Heart right ventricle (tissue), 16 donors: ENCODE measurements around the gene ARMH3. TPM values are rescaled to one million over a fixed set of nuclear protein-coding genes. Genes with fewer than 3 reads are reported as not detected.

ENCODE experiments used
- ATAC-seq, 8 donors: fragments of 200-7000 bp; cut with Tn5 transposase; one replicate each; pipeline ENCODE4 v1.9.1; 2020; ENCODE audit warnings: mild to moderate bottlenecking in 8 of 8, moderate library complexity in 8 of 8, moderate number of reproducible peaks in 1 of 8
- DNase-seq, 2 donors: peaks; one replicate each; pipeline ENCODE4 v3.0.0-alpha.2; 2020
- H3K27ac ChIP-seq, 10 donors: fragments of 200-600 bp; sonication (generic) in 2 of 10; one replicate each; pipeline versions ENCODE4 v1.5.0 to v1.8.0; 2020 to 2022; ENCODE audit warnings: mild to moderate bottlenecking in 3 of 10
- H3K27me3 ChIP-seq, 7 donors: fragments of 200-600 bp; one replicate each; pipeline ENCODE4 v1.8.0; 2021 to 2022; ENCODE audit warnings: mild to moderate bottlenecking in 2 of 7
- H3K36me3 ChIP-seq, 9 donors: fragments of 200-600 bp; sonication (generic) in 1 of 9; one replicate each; pipeline versions ENCODE4 v1.5.0 to v1.8.0; 2020 to 2022; ENCODE audit warnings: mild to moderate bottlenecking in 2 of 9
- H3K4me1 ChIP-seq, 9 donors: fragments of 200-600 bp; sonication (generic) in 1 of 9; one replicate each; pipeline versions ENCODE4 v1.5.0 to v1.8.0; 2020 to 2022; ENCODE audit warnings: mild to moderate bottlenecking in 4 of 9
- H3K4me3 ChIP-seq, 10 donors: fragments of 200-600 bp; sonication (generic) in 2 of 10; one replicate each; pipeline versions ENCODE4 v1.5.0 to v1.8.0; 2020 to 2022; ENCODE audit warnings: mild to moderate bottlenecking in 7 of 10, moderate library complexity in 2 of 10
- H3K9me3 ChIP-seq, 11 donors: fragments of 200-600 bp in 10 of 11; sonication (generic) in 2 of 11; one replicate each; pipeline versions ENCODE4 v1.5.0 to v1.8.0; 2013 to 2022; ENCODE audit warnings: mild to moderate bottlenecking in 2 of 11, control low read depth in 1 of 11, moderate library complexity in 1 of 11
- CTCF ChIP-seq, 9 donors: fragments of 200-600 bp; sonication (generic) in 2 of 9; IDR thresholded peaks; one replicate each; pipeline versions ENCODE4 v1.5.0 to v1.8.0; 2021 to 2022; ENCODE audit warnings: antibody characterized with exemption in 9 of 9, mild to moderate bottlenecking in 5 of 9, moderate library complexity in 1 of 9
- WGBS, 2 donors: extraction: QIAGEN DNeasy Blood & Tissue Kit; methylation state at CpG; one replicate each; pipeline ENCODE4 v1.1.7; 2013; ENCODE audit warnings: inconsistent platforms in 1 of 2; 5-methylcytosine and 5-hydroxymethylcytosine counted together
- intact Hi-C, 10 donors: fragments of 100-400 bp; cut with DNase I; formaldehyde crosslinking; loops; one replicate each; pipeline versions ENCODE4 v1.11.1 to v1.14.2; 2022
- polyA plus RNA-seq, 2 donors: library from polyadenylated mRNA; stranded (reverse); fragments of 200-250 nt; gene quantifications; one replicate each; pipeline ENCODE4 v1.2.3, GENCODE V29; 2013
- total RNA-seq, 10 donors: library from RNA; stranded (reverse); fragmentation: NEBNext Ultra II Directional in 3 of 10; extraction: Animal tissue kit (Norgen Biotek cat#: 25700) in 3 of 10; gene quantifications; one replicate each; pipeline versions ENCODE4 v1.2.1 to v1.2.4, GENCODE V29; 2021 to 2023
- donor health status: Arrhythmogenic right ventricular cardiomyopathy.
- donor health status: ischemic (EF 13 %, LVEDD 7.1; RV severe dilation, severe dysfunction).
- donor health status: healthy with polysubstance abuse.
- donor health status: DM: no; HTN: yes; CAD: no.
- donor health status: DM: no; HTN: no; CAD: no.
- donor health status: ischemic (EF 25% LVEDD 6.9; RV normal size, moderate dysfunction).
- donor health status: ischemic (EF 25% LVEDD 5.7; RV mildly dilated, moderate dysfunction).
- donor health status: healthy.
- donor health status: DM: yes; HTN: yes; CAD: no.
- donor health status: Ischemic cardiomyopathy.
- donor health status: ischemic (EF 35%, LVEDD 5.7; RV mildly dilated, moderate dysfunction).
- donor health status: nonischemic (EF 11% LVEDD 7.7; RV severe dilation, severe dysfunction).
- donor health status: DM: yes; HTN: yes; CAD: no.
- donor health status: PGD.
- donor health status: ischemic (EF 29% LVEDD 5.4; RV normal size, mild dysfunction).
- donor health status: nonischemic (EF 23%, LVEDD 6.1; RV moderate dilation, normal function).

Gene ARMH3
- total and polyA plus RNA-seq, 12 donors: 24.1 to 96.8 (median 54.1) TPM

GRCh38 chr10:101839002-101839401 is 217.0 kb downstream of the ARMH3 start:
- Histone ChIP-seq H3K27ac (peak overlapping the region in 2 of 10 donors; percentile 5 to 16), H3K36me3 (no peaks in the 10 kb centered on the region), H3K4me1 (peaks cover 10 to 62% (median 48%) of the 10 kb centered on the region in 9 donors), H3K27me3 (no peaks in the 10 kb centered on the region), H3K9me3 (no peaks in the 10 kb centered on the region), H3K4me3 (no peak overlapping the region)
- ATAC-seq (no peak), DNase-seq (no peak)
- no peak for TF ChIP-seq CTCF (IDR thresholded peaks at IDR 0.05)
- 88 to 89% methylated on average over 1 of the region's 1 CpG for whole genome bisulfite sequencing, 2 donors
- intact Hi-C loops: loop anchor here in 2 of 10 donors (5.0 kb wide), 2 partner anchors 173 to 233 kb away; no protein-coding TSS in a partner anchor

- no peaks in the 10 kb centered on the region for H3K36me3 ChIP-seq
- peaks cover 10 to 66% (median 48%) of the 10 kb centered on the region in 9 donors for H3K4me1 ChIP-seq
- no peaks in the 10 kb centered on the region for H3K9me3 ChIP-seq
- peak overlapping the region in 3 of 10 donors; percentile 4 to 16 (median 5) for H3K27ac ChIP-seq
- H3K27me3 ChIP-seq: no peaks in the 10 kb centered on the region
- 67 to 72% methylated on average over 6 of the region's 6 CpGs for WGBS, 2 donors
- ATAC-seq (peak in 1 of 8 donors; percentile 7), DNase-seq (no peak)
- intact Hi-C loops: loop anchor here in 2 of 10 donors (5.0 kb wide), 2 partner anchors 174 to 234 kb away; no protein-coding TSS in a partner anchor
- H3K4me3 ChIP-seq: no peak overlapping the region
- no peak for TF ChIP-seq CTCF (IDR thresholded peaks at IDR 0.05)
Observed at GRCh38 chr10:101838416-101838970, 217.5 kb downstream of the ARMH3 start.

- H3K27ac ChIP-seq: peak overlapping the region in 1 of 10 donors; percentile 5
- no peak for DNase-seq
- no peak overlapping the region for H3K4me3 ChIP-seq
- H3K36me3 ChIP-seq: no peaks in the 10 kb centered on the region
- H3K27me3 ChIP-seq: no peaks in the 10 kb centered on the region
- H3K4me1 ChIP-seq: peaks cover 10 to 70% (median 46%) of the 10 kb centered on the region in 9 donors
- no peaks in the 10 kb centered on the region for H3K9me3 ChIP-seq
- intact Hi-C loops: loop anchor here in 2 of 10 donors (5.0 kb wide), 2 partner anchors 175 to 235 kb away; no protein-coding TSS in a partner anchor
- ATAC-seq: no peak
- no peak for TF ChIP-seq CTCF (IDR thresholded peaks at IDR 0.05)
- 79 to 83% methylated on average over 2 of the region's 2 CpGs for WGBS, 2 donors
Observed at GRCh38 chr10:101837748-101838147, 218.2 kb downstream of the ARMH3 start.

GRCh38 chr10:101835362-101835761 is 220.6 kb downstream of the ARMH3 start:
- Histone ChIP-seq H3K4me1 (peaks cover 10 to 63% (median 46%) of the 10 kb centered on the region in 9 donors), H3K27me3 (no peaks in the 10 kb centered on the region), H3K36me3 (no peaks in the 10 kb centered on the region), H3K4me3 (no peak overlapping the region), H3K27ac (no peak overlapping the region), H3K9me3 (no peaks in the 10 kb centered on the region)
- intact Hi-C loops: loop anchor here in 2 of 10 donors (5.0 kb wide), 2 partner anchors 177 to 237 kb away; no protein-coding TSS in a partner anchor
- no peak for TF ChIP-seq CTCF (IDR thresholded peaks at IDR 0.05)
- DNase-seq (no peak), ATAC-seq (no peak)
- 81 to 82% methylated on average over 4 of the region's 4 CpGs for WGBS, 2 donors
